Activated T-cell treated with anti-CD3 and anti-CD28 coated beads, Interleukin-2, amount 50 U/mL, for 72 hours (primary cell): Measurements from ENCODE around the gene COL18A1. TPM values are rescaled to one million over a fixed set of nuclear protein-coding genes. Genes with fewer than 3 reads are reported as not detected.

Experiments used
- ATAC-seq, 2 donors: fragments of 150-1000 bp; cut with Tn5 transposase; replicated peaks in 1 of 2; 2 replicates each; pipeline ENCODE4 v1.10.0; 2021; ENCODE audit warnings: moderate library complexity in 2 of 2, mild to moderate bottlenecking in 1 of 2
- DNase-seq, 2 donors: peaks; one replicate each; pipeline ENCODE4 v3.0.0; 2021 to 2022; ENCODE audit warnings: mixed read lengths in 1 of 2
- H3K27ac Mint-ChIP-seq: one replicate; pipeline ENCODE4 v1.8.0; 2022; ENCODE audit warnings: mild to moderate bottlenecking, moderate library complexity, mixed read lengths
- H3K27me3 Mint-ChIP-seq: one replicate; pipeline ENCODE4 v1.8.0; 2022; ENCODE audit warnings: low read depth, mixed read lengths
- H3K36me3 Mint-ChIP-seq, 2 donors: one replicate each; pipeline ENCODE4 v1.8.0; 2022; ENCODE audit warnings: mixed read lengths in 2 of 2, mild to moderate bottlenecking in 1 of 2; ENCODE audit not compliant: insufficient read depth in 2 of 2
- H3K4me1 Mint-ChIP-seq: one replicate; pipeline ENCODE4 v1.8.0; 2022; ENCODE audit warnings: low read depth, mixed read lengths
- H3K4me3 Mint-ChIP-seq, 2 donors: one replicate each; pipeline ENCODE4 v1.8.0; 2022; ENCODE audit warnings: mild to moderate bottlenecking in 2 of 2, mixed read lengths in 2 of 2, moderate library complexity in 2 of 2
- H3K9me3 Mint-ChIP-seq, 2 donors: one replicate each; pipeline ENCODE4 v1.8.0; 2022; ENCODE audit warnings: mixed read lengths in 2 of 2
- total RNA-seq, 2 donors: library from RNA; stranded (reverse); gene quantifications; one replicate each; pipeline ENCODE4 v1.2.3, GENCODE V29; 2022

COL18A1 gene
- total RNA-seq, 2 donors from 2014 or later = 4.9 to 7.5 TPM

GRCh38 chr21:45534636-45535331 lies 129.8 kb downstream of the COL18A1 start:
- peaks cover 10% of the 10 kb centered on the region for H3K4me1 Mint-ChIP-seq
- no peak for ATAC-seq
- H3K9me3 Mint-ChIP-seq = no peaks in the 10 kb centered on the region
- DNase-seq = no peak
- H3K27me3 Mint-ChIP-seq = no peaks in the 10 kb centered on the region
- H3K27ac Mint-ChIP-seq = no peak overlapping the region
- H3K36me3 Mint-ChIP-seq = peaks cover 0 to 2% of the 10 kb centered on the region in 2 donors
- no peak overlapping the region for H3K4me3 Mint-ChIP-seq

- Mint-ChIP-seq H3K9me3 (no peaks in the 10 kb centered on the region), H3K4me3 (no peak overlapping the region), H3K27ac (no peak overlapping the region), H3K36me3 (peaks cover 0 to 2% of the 10 kb centered on the region in 2 donors), H3K27me3 (no peaks in the 10 kb centered on the region), H3K4me1 (peaks cover 18% of the 10 kb centered on the region)
- no peak for DNase-seq
- no peak for ATAC-seq
Measured at GRCh38 chr21:45535341-45536081, 130.5 kb downstream of the COL18A1 start.

- H3K27ac Mint-ChIP-seq = peak overlapping the region; percentile 79
- no peaks in the 10 kb centered on the region for H3K9me3 Mint-ChIP-seq
- no peak for ATAC-seq
- H3K36me3 Mint-ChIP-seq = peaks cover 0 to 2% of the 10 kb centered on the region in 2 donors
- DNase-seq = no peak
- no peak overlapping the region for H3K4me3 Mint-ChIP-seq
- no peaks in the 10 kb centered on the region for H3K27me3 Mint-ChIP-seq
- peaks cover 27% of the 10 kb centered on the region for H3K4me1 Mint-ChIP-seq
Measured at GRCh38 chr21:45536301-45537081, 131.5 kb downstream of the COL18A1 start.

GRCh38 chr21:45537111-45537745 lies 132.3 kb downstream of the COL18A1 start:
- DNase-seq (no peak), ATAC-seq (no peak)
- H3K4me3 Mint-ChIP-seq = no peak overlapping the region
- H3K36me3 Mint-ChIP-seq = peaks cover 0 to 2% of the 10 kb centered on the region in 2 donors
- no peaks in the 10 kb centered on the region for H3K27me3 Mint-ChIP-seq
- no peak overlapping the region for H3K27ac Mint-ChIP-seq
- no peaks in the 10 kb centered on the region for H3K9me3 Mint-ChIP-seq
- H3K4me1 Mint-ChIP-seq = peaks cover 28% of the 10 kb centered on the region

GRCh38 chr21:45537746-45538291 lies 132.9 kb downstream of the COL18A1 start:
- peaks cover 23% of the 10 kb centered on the region for H3K4me1 Mint-ChIP-seq
- no peaks in the 10 kb centered on the region for H3K9me3 Mint-ChIP-seq
- no peaks in the 10 kb centered on the region for H3K27me3 Mint-ChIP-seq
- peaks cover 0 to 2% of the 10 kb centered on the region in 2 donors for H3K36me3 Mint-ChIP-seq
- H3K27ac Mint-ChIP-seq = no peak overlapping the region
- DNase-seq = no peak
- no peak for ATAC-seq
- no peak overlapping the region for H3K4me3 Mint-ChIP-seq

GRCh38 chr21:45538381-45539045 lies 133.5 kb downstream of the COL18A1 start:
- H3K27me3 Mint-ChIP-seq = no peaks in the 10 kb centered on the region
- ATAC-seq = no peak
- H3K36me3 Mint-ChIP-seq = peaks cover 0 to 2% of the 10 kb centered on the region in 2 donors
- H3K4me1 Mint-ChIP-seq = peaks cover 21% of the 10 kb centered on the region
- no peak overlapping the region for H3K27ac Mint-ChIP-seq
- no peak for DNase-seq
- no peak overlapping the region for H3K4me3 Mint-ChIP-seq
- no peaks in the 10 kb centered on the region for H3K9me3 Mint-ChIP-seq

- ATAC-seq = no peak
- Mint-ChIP-seq H3K4me3 (no peak overlapping the region), H3K36me3 (peaks cover 0 to 2% of the 10 kb centered on the region in 2 donors), H3K27me3 (no peaks in the 10 kb centered on the region), H3K9me3 (no peaks in the 10 kb centered on the region), H3K27ac (no peak overlapping the region), H3K4me1 (peaks cover 21% of the 10 kb centered on the region)
- DNase-seq = no peak
Measured at GRCh38 chr21:45539046-45539795, 134.3 kb downstream of the COL18A1 start.

- Mint-ChIP-seq H3K27me3 (no peaks in the 10 kb centered on the region), H3K4me3 (peak overlapping the region; percentile 80 to 91), H3K4me1 (peaks cover 21% of the 10 kb centered on the region), H3K27ac (peak overlapping the region; percentile 88), H3K36me3 (peaks cover 0 to 2% of the 10 kb centered on the region in 2 donors), H3K9me3 (no peaks in the 10 kb centered on the region)
- ATAC-seq (no peak), DNase-seq (no peak)
Measured at GRCh38 chr21:45539796-45540600, 135.0 kb downstream of the COL18A1 start.

- no peak for DNase-seq
- no peaks in the 10 kb centered on the region for H3K9me3 Mint-ChIP-seq
- ATAC-seq = no peak
- no peaks in the 10 kb centered on the region for H3K27me3 Mint-ChIP-seq
- peak overlapping the region; percentile 80 to 91 for H3K4me3 Mint-ChIP-seq
- H3K36me3 Mint-ChIP-seq = peaks cover 0 to 2% of the 10 kb centered on the region in 2 donors
- peak overlapping the region; percentile 88 for H3K27ac Mint-ChIP-seq
- H3K4me1 Mint-ChIP-seq = peaks cover 21% of the 10 kb centered on the region
Measured at GRCh38 chr21:45540601-45540970, 135.6 kb downstream of the COL18A1 start.

GRCh38 chr21:45541221-45542039 lies 136.5 kb downstream of the COL18A1 start:
- Mint-ChIP-seq H3K36me3 (no peaks in the 10 kb centered on the region), H3K27me3 (no peaks in the 10 kb centered on the region), H3K9me3 (no peaks in the 10 kb centered on the region), H3K4me1 (peaks cover 21% of the 10 kb centered on the region), H3K27ac (peak overlapping the region; percentile 88), H3K4me3 (peak overlapping the region; percentile 80 to 91)
- peak; percentile 79 to 81 for ATAC-seq
- peak; percentile 80 to 85 for DNase-seq
